GM12801 (cell line): ENCODE measurements around the gene IL5RA.

Experiments
- TF ChIP-seq, protein P1 (sequence below): IDR thresholded peaks from one replicate; pipeline ENCODE4 v1.5.1; 2011; ENCODE audit warnings: control low read depth; ENCODE audit not compliant: insufficient read length; ENCODE audit errors: extremely low read depth

IL5RA gene

GRCh38 chr3:3119393-3119851 is 9.2 kb upstream of the IL5RA start:
- TF ChIP-seq, protein P1, sequence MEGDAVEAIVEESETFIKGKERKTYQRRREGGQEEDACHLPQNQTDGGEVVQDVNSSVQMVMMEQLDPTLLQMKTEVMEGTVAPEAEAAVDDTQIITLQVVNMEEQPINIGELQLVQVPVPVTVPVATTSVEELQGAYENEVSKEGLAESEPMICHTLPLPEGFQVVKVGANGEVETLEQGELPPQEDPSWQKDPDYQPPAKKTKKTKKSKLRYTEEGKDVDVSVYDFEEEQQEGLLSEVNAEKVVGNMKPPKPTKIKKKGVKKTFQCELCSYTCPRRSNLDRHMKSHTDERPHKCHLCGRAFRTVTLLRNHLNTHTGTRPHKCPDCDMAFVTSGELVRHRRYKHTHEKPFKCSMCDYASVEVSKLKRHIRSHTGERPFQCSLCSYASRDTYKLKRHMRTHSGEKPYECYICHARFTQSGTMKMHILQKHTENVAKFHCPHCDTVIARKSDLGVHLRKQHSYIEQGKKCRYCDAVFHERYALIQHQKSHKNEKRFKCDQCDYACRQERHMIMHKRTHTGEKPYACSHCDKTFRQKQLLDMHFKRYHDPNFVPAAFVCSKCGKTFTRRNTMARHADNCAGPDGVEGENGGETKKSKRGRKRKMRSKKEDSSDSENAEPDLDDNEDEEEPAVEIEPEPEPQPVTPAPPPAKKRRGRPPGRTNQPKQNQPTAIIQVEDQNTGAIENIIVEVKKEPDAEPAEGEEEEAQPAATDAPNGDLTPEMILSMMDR = no peak

GRCh38 chr3:3117651-3118050 is 7.5 kb upstream of the IL5RA start:
- TF ChIP-seq, protein P1 = no peak

- TF ChIP-seq, protein P1 = no peak
Observed at GRCh38 chr3:3113042-3113709, 3.0 kb upstream of the IL5RA start.

- TF ChIP-seq, protein P1 = no peak
Observed at GRCh38 chr3:3110749-3111361, 681 bp upstream of the IL5RA start.

DNA sequence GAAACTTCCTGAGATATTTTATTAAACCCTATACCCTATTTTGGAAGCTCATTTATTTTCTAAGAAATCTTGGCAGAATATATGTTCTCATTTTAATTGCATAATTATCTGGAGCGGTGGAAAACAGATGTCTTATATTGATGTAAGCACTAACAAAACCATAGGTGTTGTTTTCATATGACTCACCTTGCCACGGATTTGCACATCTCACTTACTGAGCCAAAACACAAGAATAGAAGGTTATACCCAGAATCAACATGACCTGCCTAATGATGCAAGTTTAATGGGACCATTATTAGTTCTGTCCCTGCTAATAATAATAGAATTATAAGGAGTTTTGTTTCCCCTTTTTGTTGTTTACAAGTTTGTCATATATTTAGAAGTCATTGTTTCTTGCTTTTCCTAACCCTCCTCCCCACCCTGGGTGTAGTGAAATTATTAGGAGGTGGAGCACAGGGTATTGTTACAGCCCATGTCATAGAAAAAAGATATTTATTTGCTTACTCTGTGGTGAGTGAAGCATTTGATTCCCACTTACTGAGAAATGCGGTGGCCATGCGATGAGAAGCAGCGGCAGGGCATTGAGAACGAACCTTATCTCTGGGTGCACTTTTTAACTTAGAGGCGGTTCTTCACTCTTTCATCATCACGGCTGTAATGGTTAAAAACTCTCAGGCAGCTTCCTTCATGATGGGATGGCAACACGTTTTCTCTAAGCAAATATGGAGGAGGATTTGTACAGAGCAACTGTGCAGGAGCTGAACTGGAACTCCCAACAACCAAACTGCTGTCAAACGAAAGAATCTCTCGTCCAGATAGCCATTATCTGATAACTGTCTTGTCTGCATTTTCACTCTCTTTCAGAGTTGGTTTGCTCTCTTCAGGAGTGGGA is 521 bp downstream of the IL5RA start:
- TF ChIP-seq, protein P1 = no peak

DNA sequence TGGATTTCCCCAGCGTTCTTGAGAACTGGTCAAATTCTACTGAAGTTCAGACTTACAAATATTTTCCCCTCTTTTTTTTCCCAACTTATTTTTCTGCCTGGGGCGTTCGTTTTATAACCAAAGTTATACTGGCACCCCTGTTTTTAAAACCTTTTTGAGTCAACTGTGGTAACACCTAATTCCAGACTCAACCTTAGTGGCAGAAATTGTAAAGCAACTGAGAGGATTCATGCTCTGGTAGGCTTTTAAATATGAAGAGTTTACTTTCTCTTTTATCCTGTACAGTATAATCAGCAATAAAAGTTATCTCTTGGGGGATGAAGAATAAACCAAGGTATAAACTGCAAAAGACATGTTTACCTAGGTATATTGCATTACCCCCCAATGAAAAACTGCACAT is 2.3 kb downstream of the IL5RA start:
- TF ChIP-seq, protein P1 = no peak

DNA sequence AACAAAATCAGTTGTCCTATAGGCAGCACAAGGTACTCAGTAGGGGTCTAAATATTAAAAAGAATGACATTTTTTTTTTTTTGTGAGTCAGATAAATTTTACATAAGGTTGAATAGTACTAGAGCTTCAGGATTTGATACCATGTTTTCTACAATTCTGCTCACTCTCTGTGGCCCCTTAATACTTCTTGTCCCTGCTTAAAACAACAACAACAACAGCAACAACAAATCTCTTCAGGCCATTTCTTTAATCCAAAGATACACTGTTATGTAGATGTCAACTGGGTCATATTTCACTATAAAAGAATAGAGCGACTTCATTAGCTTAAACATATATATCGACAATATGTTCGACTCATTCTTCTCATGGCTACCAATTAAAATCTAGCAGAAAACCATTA is 3.0 kb downstream of the IL5RA start:
- TF ChIP-seq, protein P1 = no peak
